OCI-LY7 (cell line): ENCODE results near the gene AP1G2. TPM values are rescaled to one million over a fixed set of nuclear protein-coding genes. Genes with fewer than 3 reads are reported as not detected.
A peak's percentile ranks its signal among the peaks of the same experiment; 100 is the strongest.

Experiments used
- BruUV-seq: library from RNA; stranded (reverse); fragments of 400-500 nt; replicated peaks from 2 replicates; lab custom pipeline; 2021; lab: Mats Ljungman, UMichigan
- CTCF ChIA-PET: fragments of 300-600 bp; sonication (Branson Sonifier 250); formaldehyde crosslinking; loops from one replicate; lab custom pipeline; 2022; ENCODE audit warnings: antibody characterized with exemption; ENCODE audit not compliant: unreplicated experiment; lab: Charles Lee
- POLR2A ChIA-PET: fragments of 300-600 bp; sonication (Branson Sonifier 250); formaldehyde crosslinking; loops from one replicate; lab custom pipeline; 2022; ENCODE audit warnings: antibody characterized with exemption; lab: Charles Lee
- DNase-seq: peaks from one replicate; pipeline ENCODE4 v3.0.0-alpha.2; 2015; ENCODE audit warnings: low spot score
- H2AFZ ChIP-seq: fragments of 200-600 bp; sonication (generic), shearing (Covaris generic); 2 replicates; pipeline ENCODE4 v1.6.1; 2014; ENCODE audit warnings: mild to moderate bottlenecking, antibody characterized with exemption, low read length, moderate library complexity
- H3K27ac ChIP-seq: fragments of 200-600 bp; sonication (generic); 2 replicates; pipeline ENCODE4 v1.5.1; 2014; ENCODE audit warnings: mixed run types, low read depth, mild to moderate bottlenecking, moderate library complexity, low read length, inconsistent platforms; ENCODE audit not compliant: poor library complexity, severe bottlenecking
- H3K36me3 ChIP-seq: fragments of 200-600 bp; sonication (generic); 2 replicates; pipeline ENCODE4 v1.6.1; 2014; ENCODE audit warnings: mild to moderate bottlenecking, antibody characterized with exemption, low read length, moderate library complexity, mixed read lengths; ENCODE audit not compliant: insufficient read depth
- H3K4me1 ChIP-seq: fragments of 200-600 bp; sonication (generic); 2 replicates; pipeline ENCODE4 v1.5.1; 2014; ENCODE audit warnings: mild to moderate bottlenecking, low read length; ENCODE audit not compliant: insufficient read depth, poor library complexity, severe bottlenecking
- H3K4me2 ChIP-seq: fragments of 200-600 bp; sonication (generic); 2 replicates; pipeline ENCODE4 v1.6.1; 2014; ENCODE audit warnings: mild to moderate bottlenecking, low read length
- H3K4me3 ChIP-seq: fragments of 200-600 bp; sonication (generic); 2 replicates; pipeline ENCODE4 v1.5.1; 2014; ENCODE audit warnings: mild to moderate bottlenecking, low read depth, low read length; ENCODE audit not compliant: poor library complexity, severe bottlenecking
- H3K79me2 ChIP-seq: fragments of 200-600 bp; sonication (generic); 2 replicates; pipeline ENCODE4 v1.6.1; 2016; ENCODE audit warnings: low read depth, mild to moderate bottlenecking, low read length, moderate library complexity, mixed read lengths; ENCODE audit not compliant: insufficient read depth
- H3K9me2 ChIP-seq: fragments of 200-600 bp; sonication (generic); 2 replicates; pipeline ENCODE4 v1.6.1; 2016; ENCODE audit warnings: mild to moderate bottlenecking, low read length, mixed read lengths; ENCODE audit not compliant: insufficient read depth
- H3K9me3 ChIP-seq: fragments of 200-600 bp; sonication (generic); 2 replicates; pipeline ENCODE4 v1.6.1; 2014; ENCODE audit warnings: mild to moderate bottlenecking, mixed run types, low read length, mixed read lengths
- H4K20me1 ChIP-seq: fragments of 200-600 bp; sonication (generic); 2 replicates; pipeline ENCODE4 v1.6.1; 2014; ENCODE audit warnings: mild to moderate bottlenecking, antibody characterized with exemption, low read length, moderate library complexity, mixed read lengths; ENCODE audit not compliant: insufficient read depth
- CTCF ChIP-seq: fragments of 200-600 bp; sonication (generic); conservative IDR thresholded peaks from 2 replicates; pipeline ENCODE4 v1.5.1; 2014; ENCODE audit warnings: mild to moderate bottlenecking, antibody characterized with exemption, low read length, moderate library complexity, mixed read lengths
- EZH2phosphoT487 ChIP-seq: fragments of 200-600 bp; sonication (generic); IDR thresholded peaks from 2 replicates; pipeline ENCODE4 v1.6.1; 2018; ENCODE audit warnings: low read depth, borderline replicate concordance, mild to moderate bottlenecking, mixed run types, antibody characterized with exemption, low read length, moderate library complexity, mixed read lengths
- intact Hi-C: fragments of 100-400 bp; cut with micrococcal nuclease; formaldehyde crosslinking; loops from one replicate; pipeline ENCODE4 v1.10.0; 2022; ENCODE audit not compliant: unreplicated experiment
- total RNA-seq, 2 experiments: library from RNA; depleted of rRNA in 1 of 2; stranded (reverse); fragments of >200 nt in 1 of 2; shearing (Covaris generic) in 1 of 2; gene quantifications; 2 replicates each; pipeline ENCODE4 v1.2.3, GENCODE V29; 2014 to 2022

AP1G2 gene
- total RNA-seq, 2 experiments from 2014 or later, result 129 to 209 TPM

DNA sequence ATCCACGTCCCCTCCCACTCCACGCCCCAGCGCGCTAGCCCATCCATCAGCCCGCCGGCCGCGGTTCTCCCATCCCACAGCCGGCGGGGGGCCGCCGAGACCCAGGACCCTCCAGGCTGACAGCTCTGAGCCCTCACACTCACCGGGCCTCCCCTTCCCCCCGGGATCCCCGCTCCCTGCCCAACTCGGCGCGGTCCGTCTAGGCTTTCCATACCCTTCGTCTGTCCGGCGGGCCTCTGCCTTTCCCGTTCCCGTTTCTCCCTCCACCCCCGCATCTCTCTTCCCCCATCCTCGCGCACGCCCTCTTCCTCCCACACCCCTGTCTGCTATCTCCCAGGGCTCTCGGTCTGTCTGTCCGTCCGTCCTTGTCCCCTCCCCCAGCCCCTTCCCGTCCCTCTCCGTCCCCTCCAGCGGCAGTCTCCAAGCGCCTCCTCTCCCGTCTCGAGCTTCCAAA is 16.8 kb downstream of the AP1G2 start:
- peak overlapping the region; percentile 99 for H3K4me2 ChIP-seq
- H2AFZ ChIP-seq, result peak overlapping the region; percentile 89
- H4K20me1 ChIP-seq, result no peaks in the 10 kb centered on the region; the same call in 1 of the 2 replicates
- TF ChIP-seq CTCF (no peak), EZH2phosphoT487 (no peak)
- no peak for DNase-seq
- H3K4me3 ChIP-seq, result peak overlapping the region; percentile 80
- ChIA-PET CTCF (interaction anchor here (0.6 kb wide), 1 partner anchor 194 kb away, joined by 3 read pairs; no protein-coding TSS in a partner anchor), POLR2A (no interaction called here)
- H3K79me2 ChIP-seq, result no peaks in the 10 kb centered on the region
- H3K27ac ChIP-seq, result no peak overlapping the region
- H3K9me3 ChIP-seq, result no peaks in the 10 kb centered on the region
- no TSS peak for BruUV-seq
- intact Hi-C loops, result loop anchor here (10.0 kb wide), 1 partner anchor 894 kb away; the partner anchor contains the start of gene SDR39U1
- H3K4me1 ChIP-seq, result peaks cover 21% of the 10 kb centered on the region
- no peaks in the 10 kb centered on the region for H3K9me2 ChIP-seq
- no peaks in the 10 kb centered on the region for H3K36me3 ChIP-seq

DNA sequence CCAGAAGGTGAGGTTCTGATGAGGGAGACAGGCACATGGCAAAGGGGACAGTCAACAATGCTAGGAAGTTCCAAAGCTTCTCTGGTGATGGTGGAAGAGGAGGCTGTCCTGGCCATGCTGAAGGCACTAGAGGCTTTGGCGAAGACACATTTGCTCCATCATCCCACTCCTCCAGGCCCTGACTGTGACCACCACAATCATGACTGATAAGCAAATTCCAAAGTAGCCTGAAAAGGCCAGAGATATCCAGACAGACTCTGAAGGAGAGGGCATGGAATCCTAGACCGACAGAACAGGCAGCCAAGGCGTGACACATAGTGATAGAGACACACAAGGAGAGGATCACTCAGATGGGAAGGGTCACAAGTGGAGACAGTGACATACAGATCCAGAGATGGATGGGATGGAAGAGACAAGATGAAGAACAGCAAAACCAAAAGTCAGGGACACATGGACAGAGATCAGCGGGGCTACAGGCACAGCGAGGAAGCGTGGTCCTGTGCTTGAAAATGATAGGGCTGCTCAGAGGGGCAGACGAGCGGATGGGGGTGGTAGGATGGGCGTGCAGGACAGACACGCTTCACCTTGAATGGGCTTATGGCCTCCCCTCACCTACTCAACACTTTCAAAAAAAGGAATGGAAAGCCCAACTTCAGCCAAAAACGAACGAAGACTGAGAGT is 17.3 kb downstream of the AP1G2 start:
- Histone ChIP-seq H3K27ac (no peak overlapping the region), H3K79me2 (no peaks in the 10 kb centered on the region), H2AFZ (no peak overlapping the region), H3K4me1 (peaks cover 20% of the 10 kb centered on the region), H3K4me3 (peak overlapping the region; percentile 80), H3K9me2 (no peaks in the 10 kb centered on the region), H3K4me2 (peak overlapping the region; percentile 99), H3K36me3 (no peaks in the 10 kb centered on the region), H4K20me1 (no peaks in the 10 kb centered on the region; the same call in 1 of the 2 replicates), H3K9me3 (no peaks in the 10 kb centered on the region)
- intact Hi-C loops, result loop anchor here (10.0 kb wide), 1 partner anchor 895 kb away; the partner anchor contains the start of gene SDR39U1
- no TSS peak for BruUV-seq
- DNase-seq, result no peak
- TF ChIP-seq CTCF, result no peak
- ChIA-PET POLR2A (interaction anchor here (1.0 kb wide), 1 partner anchor 14 kb away, joined by 3 read pairs; no protein-coding TSS in a partner anchor), CTCF (no interaction called here)
